SK-N-SH treated with all-trans-retinoic acid at 6 μM for 48 hours (cell line): ENCODE data around the gene PRELID3B.

ENCODE experiments used
- ATAC-seq: fragments of 200-7000 bp; cut with Tn5 transposase; 3 replicates; pipeline ENCODE4 v1.9.1; 2020; ENCODE audit warnings: mild to moderate bottlenecking, moderate library complexity
- BACH2 ChIP-seq: fragments of 250-450 bp; sonication (Bioruptor Pico); IDR thresholded peaks from 2 replicates; pipeline ENCODE4 v1.9.0; 2021; ENCODE audit warnings: mild to moderate bottlenecking, borderline replicate concordance
- CSDC2 ChIP-seq: fragments of 250-450 bp; sonication (Bioruptor Pico); IDR thresholded peaks from 2 replicates; pipeline ENCODE4 v1.5.0; 2020; ENCODE audit warnings: mild to moderate bottlenecking, moderate library complexity
- GLIS3 ChIP-seq: fragments of 250-450 bp; sonication (Bioruptor Pico); IDR thresholded peaks from 2 replicates; pipeline ENCODE4 v1.5.0; 2020; ENCODE audit warnings: mild to moderate bottlenecking, moderate library complexity
- ISL1 ChIP-seq: fragments of 250-450 bp; sonication (Bioruptor Pico); IDR thresholded peaks from 2 replicates; pipeline ENCODE4 v2.1.2; 2022; ENCODE audit warnings: mild to moderate bottlenecking, moderate library complexity
- PPARA ChIP-seq: fragments of 250-450 bp; sonication (Bioruptor Pico); IDR thresholded peaks from 2 replicates; pipeline ENCODE4 v1.5.0; 2020; ENCODE audit warnings: mild to moderate bottlenecking, borderline replicate concordance
- RARB ChIP-seq: fragments of 250-450 bp; sonication (Bioruptor Pico); IDR thresholded peaks from 2 replicates; pipeline ENCODE4 v1.8.0; 2021; ENCODE audit warnings: mild to moderate bottlenecking, moderate library complexity
- SNAI2 ChIP-seq: fragments of 250-450 bp; sonication (Bioruptor Pico); IDR thresholded peaks from 2 replicates; pipeline ENCODE4 v1.5.0; 2020; ENCODE audit warnings: mild to moderate bottlenecking, moderate library complexity
- TCF4 ChIP-seq: fragments of 250-450 bp; sonication (Bioruptor Pico); IDR thresholded peaks from 2 replicates; pipeline ENCODE4 v1.8.0; 2021; ENCODE audit warnings: mild to moderate bottlenecking, moderate library complexity, borderline replicate concordance
- TOX ChIP-seq: fragments of 250-450 bp; sonication (Bioruptor Pico); IDR thresholded peaks from 2 replicates; pipeline ENCODE4 v1.8.0; 2021; ENCODE audit warnings: mild to moderate bottlenecking, moderate library complexity, borderline replicate concordance
- ZC3H10 ChIP-seq: fragments of 250-450 bp; sonication (Bioruptor Pico); IDR thresholded peaks from 2 replicates; pipeline ENCODE4 v1.5.1; 2021; ENCODE audit warnings: mild to moderate bottlenecking, moderate library complexity
- ZFP3 ChIP-seq: fragments of 250-450 bp; sonication (Bioruptor Pico); IDR thresholded peaks from 2 replicates; pipeline ENCODE4 v1.5.0; 2020; ENCODE audit warnings: mild to moderate bottlenecking, moderate library complexity
- ZFP30 ChIP-seq: fragments of 450-650 bp; formaldehyde crosslinking; IDR thresholded peaks from 2 replicates; pipeline ENCODE4 v1.5.0; 2022; ENCODE audit warnings: mild to moderate bottlenecking, moderate library complexity
- ZNF565 ChIP-seq: fragments of 450-650 bp; formaldehyde crosslinking; conservative IDR thresholded peaks from 2 replicates; pipeline ENCODE4 v1.5.0; 2020; ENCODE audit warnings: low read depth, mild to moderate bottlenecking, moderate library complexity
- ZNF70 ChIP-seq: fragments of 450-650 bp; formaldehyde crosslinking; IDR thresholded peaks from 2 replicates; pipeline ENCODE4 v1.5.0; 2020; ENCODE audit warnings: mild to moderate bottlenecking, moderate library complexity
- TF ChIP-seq, protein P1 (sequence below): fragments of 250-450 bp; sonication (Bioruptor Pico); IDR thresholded peaks from 2 replicates; pipeline ENCODE4 v1.5.1; 2020; ENCODE audit warnings: low read depth, mild to moderate bottlenecking, moderate library complexity
- TF ChIP-seq, protein P2 (sequence below): fragments of 250-450 bp; sonication (Bioruptor Pico); IDR thresholded peaks from 2 replicates; pipeline ENCODE4 v1.8.0; 2021; ENCODE audit warnings: low read depth, mild to moderate bottlenecking, moderate library complexity, borderline replicate concordance
- TF ChIP-seq, protein P3 (sequence below): fragments of 250-450 bp; sonication (Bioruptor Pico); IDR thresholded peaks from 2 replicates; pipeline ENCODE4 v1.5.1; 2021; ENCODE audit warnings: mild to moderate bottlenecking, moderate library complexity
- TF ChIP-seq, protein P4 (sequence below): fragments of 250-450 bp; sonication (Bioruptor Pico); IDR thresholded peaks from 2 replicates; pipeline ENCODE4 v1.5.0; 2020; ENCODE audit warnings: mild to moderate bottlenecking, moderate library complexity
- TF ChIP-seq, protein P5 (sequence below): fragments of 250-450 bp; sonication (Bioruptor Pico); IDR thresholded peaks from 2 replicates; pipeline ENCODE4 v1.8.0; 2020; ENCODE audit warnings: mild to moderate bottlenecking, moderate library complexity, borderline replicate concordance

The PRELID3B gene

DNA sequence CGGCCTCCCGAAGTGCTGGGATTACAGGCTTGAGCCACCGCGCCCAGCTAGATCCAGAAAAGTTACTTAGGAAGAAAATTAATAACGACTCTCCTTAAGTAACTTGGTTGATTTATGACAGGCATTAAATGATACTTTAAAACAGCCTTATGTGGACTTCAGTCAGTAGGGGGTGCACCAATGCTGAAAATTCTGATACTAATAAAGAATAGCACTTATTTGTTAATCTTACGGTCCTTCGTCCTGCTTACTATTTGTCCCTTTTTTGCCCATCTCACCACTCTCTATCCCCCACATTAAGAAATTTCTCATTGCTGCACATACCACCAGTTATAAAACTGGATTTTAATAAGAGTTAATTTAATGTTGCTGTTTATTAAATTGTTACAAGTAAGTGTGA is 12.7 kb upstream of the PRELID3B start:
- peak; percentile 47; the same call in 1 of the 3 replicates for ATAC-seq

DNA sequence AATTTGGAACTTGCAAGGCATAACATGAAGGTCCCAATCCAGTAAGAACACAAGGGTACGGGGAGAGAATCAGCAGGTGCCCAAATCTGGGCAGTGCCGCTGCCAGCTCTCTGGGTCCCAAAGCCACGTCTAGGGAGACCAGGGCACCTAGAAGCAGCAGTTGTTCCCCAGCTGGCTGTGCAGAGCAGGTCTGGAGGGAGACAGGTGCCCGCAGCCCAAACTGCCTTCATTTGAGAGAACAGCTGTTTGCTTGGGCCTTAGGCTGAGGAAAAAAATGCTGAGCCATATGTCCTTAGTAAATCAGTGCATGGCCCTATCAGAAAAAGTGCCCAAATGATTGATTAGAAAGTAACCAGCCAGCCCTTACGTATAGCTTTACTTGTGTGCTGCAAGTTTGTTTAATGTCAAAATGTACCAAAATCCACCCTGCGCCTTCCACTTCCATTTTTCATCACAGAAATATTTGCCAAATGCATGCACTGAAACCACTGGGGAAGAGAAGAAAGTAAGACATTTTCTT is 9.1 kb upstream of the PRELID3B start:
- TF ChIP-seq ISL1 (no peak), ZFP3 (CRISPR knock-in tag) (no peak), RARB (CRISPR knock-in tag) (no peak), GLIS3 (CRISPR knock-in tag) (no peak), ZFP30 (CRISPR knock-in tag) (no peak), TCF4 (CRISPR knock-in tag) (no peak), ZNF70 (CRISPR knock-in tag) (no peak)
- TF ChIP-seq, protein P1, sequence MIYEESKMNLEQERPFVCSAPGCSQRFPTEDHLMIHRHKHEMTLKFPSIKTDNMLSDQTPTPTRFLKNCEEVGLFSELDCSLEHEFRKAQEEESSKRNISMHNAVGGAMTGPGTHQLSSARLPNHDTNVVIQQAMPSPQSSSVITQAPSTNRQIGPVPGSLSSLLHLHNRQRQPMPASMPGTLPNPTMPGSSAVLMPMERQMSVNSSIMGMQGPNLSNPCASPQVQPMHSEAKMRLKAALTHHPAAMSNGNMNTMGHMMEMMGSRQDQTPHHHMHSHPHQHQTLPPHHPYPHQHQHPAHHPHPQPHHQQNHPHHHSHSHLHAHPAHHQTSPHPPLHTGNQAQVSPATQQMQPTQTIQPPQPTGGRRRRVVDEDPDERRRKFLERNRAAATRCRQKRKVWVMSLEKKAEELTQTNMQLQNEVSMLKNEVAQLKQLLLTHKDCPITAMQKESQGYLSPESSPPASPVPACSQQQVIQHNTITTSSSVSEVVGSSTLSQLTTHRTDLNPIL: no peak
- TF ChIP-seq, protein P2, sequence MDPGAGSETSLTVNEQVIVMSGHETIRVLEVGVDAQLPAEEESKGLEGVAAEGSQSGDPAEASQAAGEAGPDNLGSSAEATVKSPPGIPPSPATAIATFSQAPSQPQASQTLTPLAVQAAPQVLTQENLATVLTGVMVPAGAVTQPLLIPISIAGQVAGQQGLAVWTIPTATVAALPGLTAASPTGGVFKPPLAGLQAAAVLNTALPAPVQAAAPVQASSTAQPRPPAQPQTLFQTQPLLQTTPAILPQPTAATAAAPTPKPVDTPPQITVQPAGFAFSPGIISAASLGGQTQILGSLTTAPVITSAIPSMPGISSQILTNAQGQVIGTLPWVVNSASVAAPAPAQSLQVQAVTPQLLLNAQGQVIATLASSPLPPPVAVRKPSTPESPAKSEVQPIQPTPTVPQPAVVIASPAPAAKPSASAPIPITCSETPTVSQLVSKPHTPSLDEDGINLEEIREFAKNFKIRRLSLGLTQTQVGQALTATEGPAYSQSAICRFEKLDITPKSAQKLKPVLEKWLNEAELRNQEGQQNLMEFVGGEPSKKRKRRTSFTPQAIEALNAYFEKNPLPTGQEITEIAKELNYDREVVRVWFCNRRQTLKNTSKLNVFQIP (CRISPR knock-in tag): no peak
- ATAC-seq: no peak

More for the DNA sequence above, 12.7 kb upstream of the PRELID3B start:
- TF ChIP-seq PPARA (CRISPR knock-in tag): no peak
- TF ChIP-seq, all 23 proteins: peak for 0

DNA sequence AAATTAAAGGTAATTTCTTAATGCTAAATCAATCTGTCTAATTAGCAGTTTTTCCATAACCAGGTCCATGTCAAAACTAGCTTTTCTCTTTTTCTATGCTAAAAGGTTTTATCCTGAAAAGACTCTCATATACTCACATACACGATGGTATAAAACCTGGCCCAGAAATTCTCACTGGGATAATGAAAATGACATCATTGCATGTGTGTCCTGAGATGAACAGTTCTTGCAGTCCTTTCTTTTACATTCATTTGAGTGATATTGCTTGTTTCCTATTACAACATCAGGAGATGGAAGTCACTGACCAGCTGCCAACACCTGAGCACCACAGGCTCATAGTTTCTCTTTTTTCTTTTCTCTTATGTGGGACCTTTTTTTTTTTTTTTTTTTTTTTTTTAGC is 7.9 kb upstream of the PRELID3B start:
- no peak for TF ChIP-seq TCF4 (CRISPR knock-in tag)
- TF ChIP-seq, protein P3, sequence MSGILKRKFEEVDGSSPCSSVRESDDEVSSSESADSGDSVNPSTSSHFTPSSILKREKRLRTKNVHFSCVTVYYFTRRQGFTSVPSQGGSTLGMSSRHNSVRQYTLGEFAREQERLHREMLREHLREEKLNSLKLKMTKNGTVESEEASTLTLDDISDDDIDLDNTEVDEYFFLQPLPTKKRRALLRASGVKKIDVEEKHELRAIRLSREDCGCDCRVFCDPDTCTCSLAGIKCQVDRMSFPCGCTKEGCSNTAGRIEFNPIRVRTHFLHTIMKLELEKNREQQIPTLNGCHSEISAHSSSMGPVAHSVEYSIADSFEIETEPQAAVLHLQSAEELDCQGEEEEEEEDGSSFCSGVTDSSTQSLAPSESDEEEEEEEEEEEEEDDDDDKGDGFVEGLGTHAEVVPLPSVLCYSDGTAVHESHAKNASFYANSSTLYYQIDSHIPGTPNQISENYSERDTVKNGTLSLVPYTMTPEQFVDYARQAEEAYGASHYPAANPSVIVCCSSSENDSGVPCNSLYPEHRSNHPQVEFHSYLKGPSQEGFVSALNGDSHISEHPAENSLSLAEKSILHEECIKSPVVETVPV (CRISPR knock-in tag): no peak
- TF ChIP-seq, protein P2 (CRISPR knock-in tag): no peak
- no peak for ATAC-seq

DNA sequence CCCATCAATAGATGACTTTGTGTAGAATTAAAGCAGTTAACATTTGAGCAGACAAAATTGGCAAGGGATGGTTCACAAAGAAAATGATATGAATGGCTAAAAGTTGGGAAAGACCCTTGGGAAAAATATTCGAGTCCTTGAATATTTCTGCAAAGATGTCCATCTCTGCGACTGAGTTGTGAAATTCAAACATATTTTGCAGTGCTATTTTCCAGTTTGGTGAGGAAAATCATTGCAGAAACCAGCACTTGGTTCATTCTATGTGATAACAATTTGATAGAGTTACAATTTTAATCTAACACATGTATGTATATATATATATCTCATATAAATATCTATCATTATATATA is 6.1 kb upstream of the PRELID3B start:
- TF ChIP-seq TOX (CRISPR knock-in tag) (no peak), ZNF565 (CRISPR knock-in tag) (no peak), ZC3H10 (CRISPR knock-in tag) (no peak), ZNF70 (CRISPR knock-in tag) (no peak), ZFP3 (CRISPR knock-in tag) (no peak), SNAI2 (CRISPR knock-in tag) (no peak), RARB (CRISPR knock-in tag) (no peak), BACH2 (CRISPR knock-in tag) (no peak), GLIS3 (CRISPR knock-in tag) (no peak), PPARA (CRISPR knock-in tag) (no peak)
- no peak for ATAC-seq

DNA sequence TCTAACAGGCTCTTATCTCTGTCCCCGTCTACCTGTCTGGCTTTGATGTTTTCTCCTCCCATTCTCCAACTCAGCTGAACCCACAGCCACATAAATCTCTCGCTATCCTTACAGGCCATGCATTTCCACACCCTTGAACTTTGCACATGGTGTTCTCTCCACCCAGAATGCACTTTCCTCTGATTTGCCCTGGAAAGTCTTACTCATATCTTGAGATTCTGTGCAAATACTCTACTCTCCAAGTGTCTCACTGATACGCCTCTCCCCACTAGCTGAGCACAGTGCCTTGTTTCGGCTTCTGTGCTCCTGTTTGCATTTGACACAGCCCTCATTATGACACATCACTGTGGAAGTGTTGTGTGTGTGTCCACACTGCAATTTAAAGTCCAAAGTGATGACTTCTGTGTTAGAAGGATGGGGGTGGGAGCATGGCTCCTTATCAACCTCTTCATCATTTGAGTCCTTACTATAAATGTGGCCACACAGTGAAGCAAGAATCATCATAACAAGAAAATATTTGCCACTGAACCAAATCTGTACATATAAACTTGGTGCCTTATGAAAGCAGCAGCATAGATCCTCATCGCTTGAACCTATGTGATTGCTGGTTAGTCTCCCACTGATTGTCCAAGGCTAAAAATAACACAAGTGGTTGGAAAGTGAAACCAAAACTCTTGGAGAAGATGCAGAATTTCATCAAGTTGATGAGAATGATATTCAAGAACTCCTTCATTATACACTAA is 5.5 kb upstream of the PRELID3B start:
- ATAC-seq: no peak
- TF ChIP-seq RARB (CRISPR knock-in tag) (no peak), CSDC2 (no peak), SNAI2 (CRISPR knock-in tag) (no peak)
- TF ChIP-seq, protein P4, sequence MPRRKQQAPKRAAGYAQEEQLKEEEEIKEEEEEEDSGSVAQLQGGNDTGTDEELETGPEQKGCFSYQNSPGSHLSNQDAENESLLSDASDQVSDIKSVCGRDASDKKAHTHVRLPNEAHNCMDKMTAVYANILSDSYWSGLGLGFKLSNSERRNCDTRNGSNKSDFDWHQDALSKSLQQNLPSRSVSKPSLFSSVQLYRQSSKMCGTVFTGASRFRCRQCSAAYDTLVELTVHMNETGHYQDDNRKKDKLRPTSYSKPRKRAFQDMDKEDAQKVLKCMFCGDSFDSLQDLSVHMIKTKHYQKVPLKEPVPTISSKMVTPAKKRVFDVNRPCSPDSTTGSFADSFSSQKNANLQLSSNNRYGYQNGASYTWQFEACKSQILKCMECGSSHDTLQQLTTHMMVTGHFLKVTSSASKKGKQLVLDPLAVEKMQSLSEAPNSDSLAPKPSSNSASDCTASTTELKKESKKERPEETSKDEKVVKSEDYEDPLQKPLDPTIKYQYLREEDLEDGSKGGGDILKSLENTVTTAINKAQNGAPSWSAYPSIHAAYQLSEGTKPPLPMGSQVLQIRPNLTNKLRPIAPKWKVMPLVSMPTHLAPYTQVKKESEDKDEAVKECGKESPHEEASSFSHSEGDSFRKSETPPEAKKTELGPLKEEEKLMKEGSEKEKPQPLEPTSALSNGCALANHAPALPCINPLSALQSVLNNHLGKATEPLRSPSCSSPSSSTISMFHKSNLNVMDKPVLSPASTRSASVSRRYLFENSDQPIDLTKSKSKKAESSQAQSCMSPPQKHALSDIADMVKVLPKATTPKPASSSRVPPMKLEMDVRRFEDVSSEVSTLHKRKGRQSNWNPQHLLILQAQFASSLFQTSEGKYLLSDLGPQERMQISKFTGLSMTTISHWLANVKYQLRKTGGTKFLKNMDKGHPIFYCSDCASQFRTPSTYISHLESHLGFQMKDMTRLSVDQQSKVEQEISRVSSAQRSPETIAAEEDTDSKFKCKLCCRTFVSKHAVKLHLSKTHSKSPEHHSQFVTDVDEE (CRISPR knock-in tag): no peak
- TF ChIP-seq, protein P1: no peak
- TF ChIP-seq, protein P5, sequence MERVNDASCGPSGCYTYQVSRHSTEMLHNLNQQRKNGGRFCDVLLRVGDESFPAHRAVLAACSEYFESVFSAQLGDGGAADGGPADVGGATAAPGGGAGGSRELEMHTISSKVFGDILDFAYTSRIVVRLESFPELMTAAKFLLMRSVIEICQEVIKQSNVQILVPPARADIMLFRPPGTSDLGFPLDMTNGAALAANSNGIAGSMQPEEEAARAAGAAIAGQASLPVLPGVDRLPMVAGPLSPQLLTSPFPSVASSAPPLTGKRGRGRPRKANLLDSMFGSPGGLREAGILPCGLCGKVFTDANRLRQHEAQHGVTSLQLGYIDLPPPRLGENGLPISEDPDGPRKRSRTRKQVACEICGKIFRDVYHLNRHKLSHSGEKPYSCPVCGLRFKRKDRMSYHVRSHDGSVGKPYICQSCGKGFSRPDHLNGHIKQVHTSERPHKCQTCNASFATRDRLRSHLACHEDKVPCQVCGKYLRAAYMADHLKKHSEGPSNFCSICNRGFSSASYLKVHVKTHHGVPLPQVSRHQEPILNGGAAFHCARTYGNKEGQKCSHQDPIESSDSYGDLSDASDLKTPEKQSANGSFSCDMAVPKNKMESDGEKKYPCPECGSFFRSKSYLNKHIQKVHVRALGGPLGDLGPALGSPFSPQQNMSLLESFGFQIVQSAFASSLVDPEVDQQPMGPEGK (CRISPR knock-in tag): no peak
- TF ChIP-seq, all 23 proteins: peak for 0
